Hepatocyte (in vitro differentiated cells): ENCODE results near the gene ZBTB7C.

ENCODE experiments used
- EZH2 ChIP-seq: fragments of 200-600 bp; sonication (generic); IDR thresholded peaks from 2 replicates; pipeline ENCODE4 v1.6.1; 2016; ENCODE audit warnings: antibody characterized with exemption, mild to moderate bottlenecking, borderline replicate concordance
- EZH2phosphoT487 ChIP-seq: fragments of 200-600 bp; sonication (generic); IDR thresholded peaks from one replicate; pipeline ENCODE4 v1.6.1; 2018; ENCODE audit warnings: antibody characterized with exemption, mild to moderate bottlenecking, low read depth, moderate library complexity; ENCODE audit not compliant: unreplicated experiment, severe bottlenecking
- TF ChIP-seq, protein P1 (sequence below): fragments of 200-600 bp; sonication (generic); IDR thresholded peaks from 2 replicates; pipeline ENCODE4 v1.5.1; 2016; ENCODE audit warnings: antibody characterized with exemption, mild to moderate bottlenecking; ENCODE audit not compliant: poor library complexity

- TF ChIP-seq, protein P1, sequence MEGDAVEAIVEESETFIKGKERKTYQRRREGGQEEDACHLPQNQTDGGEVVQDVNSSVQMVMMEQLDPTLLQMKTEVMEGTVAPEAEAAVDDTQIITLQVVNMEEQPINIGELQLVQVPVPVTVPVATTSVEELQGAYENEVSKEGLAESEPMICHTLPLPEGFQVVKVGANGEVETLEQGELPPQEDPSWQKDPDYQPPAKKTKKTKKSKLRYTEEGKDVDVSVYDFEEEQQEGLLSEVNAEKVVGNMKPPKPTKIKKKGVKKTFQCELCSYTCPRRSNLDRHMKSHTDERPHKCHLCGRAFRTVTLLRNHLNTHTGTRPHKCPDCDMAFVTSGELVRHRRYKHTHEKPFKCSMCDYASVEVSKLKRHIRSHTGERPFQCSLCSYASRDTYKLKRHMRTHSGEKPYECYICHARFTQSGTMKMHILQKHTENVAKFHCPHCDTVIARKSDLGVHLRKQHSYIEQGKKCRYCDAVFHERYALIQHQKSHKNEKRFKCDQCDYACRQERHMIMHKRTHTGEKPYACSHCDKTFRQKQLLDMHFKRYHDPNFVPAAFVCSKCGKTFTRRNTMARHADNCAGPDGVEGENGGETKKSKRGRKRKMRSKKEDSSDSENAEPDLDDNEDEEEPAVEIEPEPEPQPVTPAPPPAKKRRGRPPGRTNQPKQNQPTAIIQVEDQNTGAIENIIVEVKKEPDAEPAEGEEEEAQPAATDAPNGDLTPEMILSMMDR: no peak
- TF ChIP-seq EZH2 (no peak), EZH2phosphoT487 (no peak)
Measured at GRCh38 chr18:48090021-48090420, 319.2 kb downstream of the ZBTB7C start.
